Measurements from ENCODE around the gene ELP5. TPM values are rescaled to one million over a fixed set of nuclear protein-coding genes. Genes with fewer than 3 reads are reported as not detected.

The ELP5 gene
- total and polyA plus RNA-seq, 2 experiments from 2014 or later = 30.6 to 49.6 TPM

- H3K9me2 ChIP-seq (replicated peaks; ENCODE audit: insufficient read depth) = no peaks in the 10 kb centered on the region
- peak within 1 kb of the TSS; percentile 65 for H3K4me3 ChIP-seq
- 2% methylated on average over 37 of the region's 72 CpGs for WGBS (ENCODE audit: low lambda C conversion rate, missing lambda C conversion rate)
- H3K9me3 ChIP-seq (ENCODE audit: low read depth) = no peaks in the 10 kb centered on the region
- H4K20me1 ChIP-seq (ENCODE audit: insufficient read depth, poor library complexity, severe bottlenecking) = no peaks in the 10 kb centered on the region
- TF ChIP-seq, protein P1, sequence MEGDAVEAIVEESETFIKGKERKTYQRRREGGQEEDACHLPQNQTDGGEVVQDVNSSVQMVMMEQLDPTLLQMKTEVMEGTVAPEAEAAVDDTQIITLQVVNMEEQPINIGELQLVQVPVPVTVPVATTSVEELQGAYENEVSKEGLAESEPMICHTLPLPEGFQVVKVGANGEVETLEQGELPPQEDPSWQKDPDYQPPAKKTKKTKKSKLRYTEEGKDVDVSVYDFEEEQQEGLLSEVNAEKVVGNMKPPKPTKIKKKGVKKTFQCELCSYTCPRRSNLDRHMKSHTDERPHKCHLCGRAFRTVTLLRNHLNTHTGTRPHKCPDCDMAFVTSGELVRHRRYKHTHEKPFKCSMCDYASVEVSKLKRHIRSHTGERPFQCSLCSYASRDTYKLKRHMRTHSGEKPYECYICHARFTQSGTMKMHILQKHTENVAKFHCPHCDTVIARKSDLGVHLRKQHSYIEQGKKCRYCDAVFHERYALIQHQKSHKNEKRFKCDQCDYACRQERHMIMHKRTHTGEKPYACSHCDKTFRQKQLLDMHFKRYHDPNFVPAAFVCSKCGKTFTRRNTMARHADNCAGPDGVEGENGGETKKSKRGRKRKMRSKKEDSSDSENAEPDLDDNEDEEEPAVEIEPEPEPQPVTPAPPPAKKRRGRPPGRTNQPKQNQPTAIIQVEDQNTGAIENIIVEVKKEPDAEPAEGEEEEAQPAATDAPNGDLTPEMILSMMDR (IDR thresholded peaks at IDR 0.05; ENCODE audit: poor library complexity) = no peak
- TF ChIP-seq EZH2 (IDR thresholded peaks at IDR 0.05; ENCODE audit: borderline replicate concordance) (no peak), EZH2phosphoT487 (IDR thresholded peaks at IDR 0.05; ENCODE audit: low read depth, severe bottlenecking, unreplicated experiment) (no peak)
- peak within 1 kb of the TSS; percentile 98 for H3K27ac ChIP-seq
- peak within 1 kb of the TSS; percentile 92 for H3K4me2 ChIP-seq
- no peaks in the 10 kb centered on the region for H3K36me3 ChIP-seq (replicated peaks; ENCODE audit: insufficient read depth, low read depth)
- no peaks in the 10 kb centered on the region for H3K27me3 ChIP-seq
- peaks cover 64% of the 10 kb centered on the region for H3K79me2 ChIP-seq
- H3K4me1 ChIP-seq (ENCODE audit: insufficient read depth) = peaks cover 30% of the 10 kb centered on the region
- H2AFZ ChIP-seq = peak within 1 kb of the TSS; percentile 11
- DNase-seq (ENCODE audit: low spot score) = peak; percentile 100
These were observed 12.7 kb upstream of the ELP5 start, which contains the start of gene PHF23 for GRCh38 chr17:7239091-7240027. Gene PHF23, minus strand, starts transcription at chr17:7239457. Its CDS starts 178 bp downstream, at chr17:7239279.

GRCh38 chr17:7240375-7240774 is 11.6 kb upstream of the ELP5 start:
- Histone ChIP-seq H3K36me3 (replicated peaks; ENCODE audit: insufficient read depth, low read depth) (no peaks in the 10 kb centered on the region), H2AFZ (no peak overlapping the region), H3K27ac (peak overlapping the region; percentile 97), H3K79me2 (peaks cover 61% of the 10 kb centered on the region), H4K20me1 (ENCODE audit: insufficient read depth, poor library complexity, severe bottlenecking) (no peaks in the 10 kb centered on the region), H3K4me3 (peak overlapping the region; percentile 61), H3K4me1 (ENCODE audit: insufficient read depth) (peaks cover 21% of the 10 kb centered on the region), H3K9me3 (ENCODE audit: low read depth) (no peaks in the 10 kb centered on the region), H3K4me2 (peak overlapping the region; percentile 85), H3K27me3 (no peaks in the 10 kb centered on the region), H3K9me2 (replicated peaks; ENCODE audit: insufficient read depth) (no peaks in the 10 kb centered on the region)
- DNase-seq (ENCODE audit: low spot score) = no peak
- TF ChIP-seq EZH2phosphoT487 (IDR thresholded peaks at IDR 0.05; ENCODE audit: low read depth, severe bottlenecking, unreplicated experiment) (no peak), EZH2 (IDR thresholded peaks at IDR 0.05; ENCODE audit: borderline replicate concordance) (no peak)
- TF ChIP-seq, protein P1 (IDR thresholded peaks at IDR 0.05; ENCODE audit: poor library complexity) = no peak
- 80% methylated on average over 4 of the region's 4 CpGs for WGBS (ENCODE audit: low lambda C conversion rate, missing lambda C conversion rate)

DNA sequence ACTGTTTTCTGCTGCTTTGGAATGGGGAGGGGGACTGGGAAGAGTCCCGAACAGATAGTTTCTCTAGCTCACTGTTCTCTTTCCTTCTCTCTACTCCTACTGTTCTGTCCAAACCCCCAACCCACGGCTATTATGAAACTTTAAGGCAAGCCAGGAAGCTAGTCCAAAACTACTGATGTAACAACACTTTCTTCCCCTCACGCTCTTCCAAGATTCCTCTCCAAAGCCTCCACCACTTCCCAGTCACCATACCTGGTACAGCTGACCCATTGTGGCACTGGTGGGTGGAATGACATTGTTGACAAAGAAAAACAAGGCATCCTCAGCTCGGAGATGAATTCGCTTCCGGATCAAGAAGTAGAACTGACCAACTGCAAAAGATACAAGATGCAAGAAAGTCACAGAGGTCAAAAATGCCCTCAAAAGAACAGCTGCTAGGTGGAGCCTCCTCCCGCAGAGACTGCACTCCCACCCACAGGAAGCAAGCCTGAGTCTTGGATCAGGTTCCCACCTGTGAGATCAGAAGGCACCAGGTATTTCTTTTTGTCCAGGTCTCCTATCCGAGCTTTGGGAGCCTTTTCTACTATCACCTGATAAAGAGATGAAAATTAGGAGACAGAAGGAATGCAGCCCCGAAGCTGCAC is 10.8 kb upstream of the ELP5 start:
- H3K27me3 ChIP-seq = no peaks in the 10 kb centered on the region
- peak overlapping the region; percentile 97 for H3K27ac ChIP-seq
- TF ChIP-seq EZH2 (IDR thresholded peaks at IDR 0.05; ENCODE audit: borderline replicate concordance) = no peak
- TF ChIP-seq EZH2phosphoT487 (IDR thresholded peaks at IDR 0.05; ENCODE audit: low read depth, severe bottlenecking, unreplicated experiment) = no peak
- H3K79me2 ChIP-seq = peaks cover 59% of the 10 kb centered on the region
- peaks cover 21% of the 10 kb centered on the region for H3K4me1 ChIP-seq (ENCODE audit: insufficient read depth)
- H3K4me2 ChIP-seq = peak overlapping the region; percentile 85
- no peaks in the 10 kb centered on the region for H4K20me1 ChIP-seq (ENCODE audit: insufficient read depth, poor library complexity, severe bottlenecking)
- no peaks in the 10 kb centered on the region for H3K9me2 ChIP-seq (replicated peaks; ENCODE audit: insufficient read depth)
- H3K9me3 ChIP-seq (ENCODE audit: low read depth) = no peaks in the 10 kb centered on the region
- DNase-seq (ENCODE audit: low spot score) = no peak
- no peaks in the 10 kb centered on the region for H3K36me3 ChIP-seq (replicated peaks; ENCODE audit: insufficient read depth, low read depth)
- WGBS (ENCODE audit: low lambda C conversion rate, missing lambda C conversion rate) = 39% methylated on average over 9 of the region's 9 CpGs
- no peak overlapping the region for H2AFZ ChIP-seq
- peak overlapping the region; percentile 61 for H3K4me3 ChIP-seq
